ENCODE measurements around the gene RNF125.

- TF ChIP-seq TFCP2L1 (CRISPR knock-in tag; IDR thresholded peaks at IDR 0.05): no peak
- TF ChIP-seq ESRRA (IDR thresholded peaks at IDR 0.05; ENCODE audit: borderline replicate concordance, low read length): no peak
- TF ChIP-seq USF2 (IDR thresholded peaks at IDR 0.05): no peak
- TF ChIP-seq SREBF2 (IDR thresholded peaks at IDR 0.05): no peak
- no peak for TF ChIP-seq TP53 (CRISPR knock-in tag; IDR thresholded peaks at IDR 0.05)
These were observed 42.4 kb upstream of the RNF125 start for GRCh38 chr18:31976242-31976641.
